HepG2 (cell line): Measurements from ENCODE around the gene UBE2C. TPM values are rescaled to one million over a fixed set of nuclear protein-coding genes. Genes with fewer than 3 reads are reported as not detected.

Source experiments
- CBX1 ChIP-seq: IDR thresholded peaks from one replicate; pipeline ENCODE4 v1.6.1; 2016; ENCODE audit warnings: antibody characterized with exemption, low read depth
- FOSL1 ChIP-seq: sonication (generic); formaldehyde crosslinking; IDR thresholded peaks from 2 replicates; pipeline ENCODE4 v1.9.0; 2021; ENCODE audit warnings: missing genetic modification reagents, borderline replicate concordance
- FOXA1 ChIP-seq, 2 experiments: fragments of 450-650 bp in 1 of 2; sonication (generic) in 1 of 2; formaldehyde crosslinking in 1 of 2; IDR thresholded peaks; 2 replicates each; pipeline versions ENCODE4 v1.4.0 to v1.6.1; 2016 to 2020; ENCODE audit warnings: missing genetic modification reagents in 1 of 2
- HNF4G ChIP-seq, 2 experiments: sonication (generic) in 1 of 2; formaldehyde crosslinking in 1 of 2; IDR thresholded peaks; 2 replicates each; pipeline versions ENCODE4 v1.4.0 to v1.6.1; 2011 to 2020; ENCODE audit warnings: borderline replicate concordance in 2 of 2, low read depth in 2 of 2, mild to moderate bottlenecking in 2 of 2, low read length in 1 of 2, missing genetic modification reagents in 1 of 2, moderate library complexity in 1 of 2
- KDM5A ChIP-seq: fragments of 200-600 bp; sonication (generic); IDR thresholded peaks from 2 replicates; pipeline ENCODE4 v1.7.0; 2018; ENCODE audit warnings: antibody characterized with exemption, mild to moderate bottlenecking, low read length, borderline replicate concordance
- KDM5B ChIP-seq: sonication (generic); formaldehyde crosslinking; IDR thresholded peaks from 2 replicates; pipeline ENCODE4 v1.4.0; 2020; ENCODE audit warnings: missing genetic modification reagents, mild to moderate bottlenecking, borderline replicate concordance
- KLF16 ChIP-seq, 2 experiments: sonication (generic) in 1 of 2; formaldehyde crosslinking in 1 of 2; IDR thresholded peaks; 2 replicates each; pipeline versions ENCODE4 v1.6.1 to v1.8.0; 2016 to 2023; ENCODE audit warnings: missing genetic modification reagents in 2 of 2, missing compliant biosample characterization in 1 of 2
- NFE2L1 ChIP-seq: sonication (generic); formaldehyde crosslinking; IDR thresholded peaks from 2 replicates; pipeline ENCODE4 v1.4.0; 2020; ENCODE audit warnings: missing genetic modification reagents, mild to moderate bottlenecking, borderline replicate concordance
- NFE2L2 ChIP-seq: fragments of 150-350 bp; IDR thresholded peaks from 2 replicates; pipeline ENCODE4 v1.6.1; 2014; ENCODE audit warnings: low read length
- PHF8 ChIP-seq: sonication (generic); formaldehyde crosslinking; IDR thresholded peaks from 2 replicates; pipeline ENCODE4 v1.5.0; 2020; ENCODE audit warnings: missing genetic modification reagents
- PRPF4 ChIP-seq: fragments of 200-400 bp; formaldehyde crosslinking; IDR thresholded peaks from 2 replicates; pipeline ENCODE4 v1.6.1; 2016; ENCODE audit warnings: low read length, low read depth; ENCODE audit not compliant: poor library complexity, severe bottlenecking
- SMAD3 ChIP-seq: sonication (generic); formaldehyde crosslinking; IDR thresholded peaks from 2 replicates; pipeline ENCODE4 v1.4.0; 2020; ENCODE audit warnings: missing genetic modification reagents
- SOX5 ChIP-seq: IDR thresholded peaks from 2 replicates; pipeline ENCODE4 v1.6.1; 2016; ENCODE audit warnings: borderline replicate concordance
- TEAD3 ChIP-seq: optimal IDR thresholded peaks from 2 replicates; pipeline ENCODE3; 2016; ENCODE audit warnings: borderline replicate concordance
- TOE1 ChIP-seq: sonication (generic); formaldehyde crosslinking; IDR thresholded peaks from 2 replicates; pipeline ENCODE4 v1.4.0; 2020; ENCODE audit warnings: mild to moderate bottlenecking, missing genetic modification reagents
- ZBTB20 ChIP-seq: sonication (generic); formaldehyde crosslinking; IDR thresholded peaks from 2 replicates; pipeline ENCODE4 v1.8.1; 2023; ENCODE audit warnings: missing genetic modification reagents, low read depth, mild to moderate bottlenecking, borderline replicate concordance
- ZNF34 ChIP-seq: sonication (generic); formaldehyde crosslinking; IDR thresholded peaks from 2 replicates; pipeline ENCODE4 v1.4.0; 2020; ENCODE audit warnings: mild to moderate bottlenecking, missing genetic modification reagents, borderline replicate concordance
- ZNF547 ChIP-seq: sonication (generic); formaldehyde crosslinking; IDR thresholded peaks from 2 replicates; pipeline ENCODE4 v1.5.1; 2020; ENCODE audit warnings: mild to moderate bottlenecking, missing genetic modification reagents
- ZNF577 ChIP-seq: sonication (generic); formaldehyde crosslinking; IDR thresholded peaks from 2 replicates; pipeline ENCODE4 v1.4.0; 2020; ENCODE audit warnings: mild to moderate bottlenecking, low read depth, missing genetic modification reagents, borderline replicate concordance
- ZNF775 ChIP-seq: sonication (generic); formaldehyde crosslinking; IDR thresholded peaks from 2 replicates; pipeline ENCODE4 v1.4.0; 2020; ENCODE audit warnings: missing genetic modification reagents, mild to moderate bottlenecking, moderate library complexity, borderline replicate concordance
- ZNF777 ChIP-seq: sonication (generic); formaldehyde crosslinking; IDR thresholded peaks from 2 replicates; pipeline ENCODE4 v1.4.0; 2020; ENCODE audit warnings: missing genetic modification reagents
- ZSCAN31 ChIP-seq: sonication (generic); formaldehyde crosslinking; IDR thresholded peaks from 2 replicates; pipeline ENCODE4 v1.5.0; 2020; ENCODE audit warnings: low read depth, mild to moderate bottlenecking, missing genetic modification reagents
- polyA plus RNA-seq, 8 experiments: library from polyadenylated mRNA; depleted of rRNA in 3 of 8; stranded (reverse) in 7 of 8; unstranded in 1 of 8; fragments of >200 nt; fragmentation: Illumina TruSeq in 4 of 8; extraction: Trizol in 4 of 8; gene quantifications; 2 replicates each; pipeline versions ENCODE4 v1.2.1 to v1.2.3, GENCODE V29; 2011 to 2016; ENCODE audit warnings: low read depth in 4 of 8, missing spikeins in 1 of 8, mixed read lengths in 1 of 8; ENCODE audit not compliant: insufficient read depth in 1 of 8
- total RNA-seq, 5 experiments: library from RNA; depleted of rRNA; stranded (reverse); fragments of >200 nt; fragmentation: Illumina TruSeq; extraction: Trizol; gene quantifications; 2 replicates each; pipeline ENCODE4 v1.2.3, GENCODE V29; 2016; ENCODE audit warnings: low read depth in 1 of 5
- TF ChIP-seq, protein P1 (sequence below): sonication (generic); formaldehyde crosslinking; IDR thresholded peaks from 2 replicates; pipeline ENCODE4 v1.4.0; 2020; ENCODE audit warnings: missing genetic modification reagents
- TF ChIP-seq, protein P2 (sequence below): sonication (generic); formaldehyde crosslinking; IDR thresholded peaks from 2 replicates; pipeline ENCODE4; 2020; ENCODE audit warnings: missing genetic modification reagents, mild to moderate bottlenecking, borderline replicate concordance
- TF ChIP-seq, protein P3 (sequence below): sonication (generic); formaldehyde crosslinking; IDR thresholded peaks from 2 replicates; pipeline ENCODE4 v1.5.0; 2020; ENCODE audit warnings: mild to moderate bottlenecking, missing genetic modification reagents, moderate library complexity
- TF ChIP-seq, protein P4 (sequence below): sonication (generic); formaldehyde crosslinking; conservative IDR thresholded peaks from 2 replicates; pipeline ENCODE4 v1.4.0; 2020; ENCODE audit warnings: missing genetic modification reagents

The UBE2C gene
- total and polyA plus RNA-seq, 2 of the 13 experiments (the other 11 are each of a cell fraction or from before 2014, with no cell fraction given) = 100 to 123 TPM

DNA sequence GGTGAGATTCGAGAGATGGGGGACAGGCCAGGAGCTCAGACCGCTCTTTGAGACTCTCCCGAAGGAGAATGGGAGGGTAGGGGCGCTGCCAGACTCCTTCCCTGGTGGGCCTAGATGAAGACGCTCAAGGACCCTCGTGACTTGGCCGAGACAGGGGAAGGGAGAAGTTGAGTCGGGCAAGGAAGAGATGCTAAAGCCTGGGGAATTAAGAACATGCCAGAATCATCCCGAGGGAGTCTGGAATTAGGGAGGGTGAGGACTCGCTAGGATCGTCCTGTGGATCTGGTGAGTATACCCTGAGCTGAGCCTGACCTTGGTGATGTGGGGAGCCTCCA lies 529 bp downstream of the UBE2C start (continued):
- TF ChIP-seq ZNF577 (CRISPR knock-in tag) (no peak), ZNF777 (CRISPR knock-in tag) (0 out of 2 replicates have a peak, but pooled peaks have one; percentile 7), PHF8 (CRISPR knock-in tag) (no peak), ZBTB20 (CRISPR knock-in tag) (no peak), FOSL1 (CRISPR knock-in tag) (no peak), NFE2L1 (CRISPR knock-in tag) (no peak), CBX1 (no peak), KDM5B (CRISPR knock-in tag) (no peak), ZSCAN31 (CRISPR knock-in tag) (no peak), ZNF775 (0 out of 2 replicates have a peak, but pooled peaks have one; percentile 74), NFE2L2 (no peak), SMAD3 (CRISPR knock-in tag) (no peak), PRPF4 (no peak), ZNF547 (CRISPR knock-in tag) (0 out of 2 replicates have a peak, but pooled peaks have one; percentile 28), FOXA1 (IDR thresholded peaks at IDR 0.05) (no peak), FOXA1 (CRISPR knock-in tag; IDR thresholded peaks at IDR 0.05) (no peak), TEAD3 (peak; percentile 6), HNF4G (IDR thresholded peaks at IDR 0.05; ENCODE audit: borderline replicate concordance, low read depth, low read length) (no peak), HNF4G (CRISPR knock-in tag; IDR thresholded peaks at IDR 0.05; ENCODE audit: borderline replicate concordance, low read depth) (no peak), TOE1 (CRISPR knock-in tag) (no peak), SOX5 (no peak), ZNF34 (CRISPR knock-in tag) (no peak), KDM5A (no peak), KLF16 (CRISPR knock-in tag; IDR thresholded peaks at IDR 0.05) (0 out of 4 replicates have a peak, but pooled peaks of 1 of the 2 experiments have one; percentile 7)
- TF ChIP-seq, protein P1, sequence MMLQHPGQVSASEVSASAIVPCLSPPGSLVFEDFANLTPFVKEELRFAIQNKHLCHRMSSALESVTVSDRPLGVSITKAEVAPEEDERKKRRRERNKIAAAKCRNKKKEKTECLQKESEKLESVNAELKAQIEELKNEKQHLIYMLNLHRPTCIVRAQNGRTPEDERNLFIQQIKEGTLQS (CRISPR knock-in tag) = 0 out of 2 replicates have a peak, but pooled peaks have one; percentile 6
- TF ChIP-seq, protein P2, sequence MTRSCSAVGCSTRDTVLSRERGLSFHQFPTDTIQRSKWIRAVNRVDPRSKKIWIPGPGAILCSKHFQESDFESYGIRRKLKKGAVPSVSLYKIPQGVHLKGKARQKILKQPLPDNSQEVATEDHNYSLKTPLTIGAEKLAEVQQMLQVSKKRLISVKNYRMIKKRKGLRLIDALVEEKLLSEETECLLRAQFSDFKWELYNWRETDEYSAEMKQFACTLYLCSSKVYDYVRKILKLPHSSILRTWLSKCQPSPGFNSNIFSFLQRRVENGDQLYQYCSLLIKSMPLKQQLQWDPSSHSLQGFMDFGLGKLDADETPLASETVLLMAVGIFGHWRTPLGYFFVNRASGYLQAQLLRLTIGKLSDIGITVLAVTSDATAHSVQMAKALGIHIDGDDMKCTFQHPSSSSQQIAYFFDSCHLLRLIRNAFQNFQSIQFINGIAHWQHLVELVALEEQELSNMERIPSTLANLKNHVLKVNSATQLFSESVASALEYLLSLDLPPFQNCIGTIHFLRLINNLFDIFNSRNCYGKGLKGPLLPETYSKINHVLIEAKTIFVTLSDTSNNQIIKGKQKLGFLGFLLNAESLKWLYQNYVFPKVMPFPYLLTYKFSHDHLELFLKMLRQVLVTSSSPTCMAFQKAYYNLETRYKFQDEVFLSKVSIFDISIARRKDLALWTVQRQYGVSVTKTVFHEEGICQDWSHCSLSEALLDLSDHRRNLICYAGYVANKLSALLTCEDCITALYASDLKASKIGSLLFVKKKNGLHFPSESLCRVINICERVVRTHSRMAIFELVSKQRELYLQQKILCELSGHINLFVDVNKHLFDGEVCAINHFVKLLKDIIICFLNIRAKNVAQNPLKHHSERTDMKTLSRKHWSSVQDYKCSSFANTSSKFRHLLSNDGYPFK (CRISPR knock-in tag) = 0 out of 2 replicates have a peak, but pooled peaks have one; percentile 2
- TF ChIP-seq, protein P3, sequence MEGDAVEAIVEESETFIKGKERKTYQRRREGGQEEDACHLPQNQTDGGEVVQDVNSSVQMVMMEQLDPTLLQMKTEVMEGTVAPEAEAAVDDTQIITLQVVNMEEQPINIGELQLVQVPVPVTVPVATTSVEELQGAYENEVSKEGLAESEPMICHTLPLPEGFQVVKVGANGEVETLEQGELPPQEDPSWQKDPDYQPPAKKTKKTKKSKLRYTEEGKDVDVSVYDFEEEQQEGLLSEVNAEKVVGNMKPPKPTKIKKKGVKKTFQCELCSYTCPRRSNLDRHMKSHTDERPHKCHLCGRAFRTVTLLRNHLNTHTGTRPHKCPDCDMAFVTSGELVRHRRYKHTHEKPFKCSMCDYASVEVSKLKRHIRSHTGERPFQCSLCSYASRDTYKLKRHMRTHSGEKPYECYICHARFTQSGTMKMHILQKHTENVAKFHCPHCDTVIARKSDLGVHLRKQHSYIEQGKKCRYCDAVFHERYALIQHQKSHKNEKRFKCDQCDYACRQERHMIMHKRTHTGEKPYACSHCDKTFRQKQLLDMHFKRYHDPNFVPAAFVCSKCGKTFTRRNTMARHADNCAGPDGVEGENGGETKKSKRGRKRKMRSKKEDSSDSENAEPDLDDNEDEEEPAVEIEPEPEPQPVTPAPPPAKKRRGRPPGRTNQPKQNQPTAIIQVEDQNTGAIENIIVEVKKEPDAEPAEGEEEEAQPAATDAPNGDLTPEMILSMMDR (CRISPR knock-in tag) = no peak
- TF ChIP-seq, protein P4, sequence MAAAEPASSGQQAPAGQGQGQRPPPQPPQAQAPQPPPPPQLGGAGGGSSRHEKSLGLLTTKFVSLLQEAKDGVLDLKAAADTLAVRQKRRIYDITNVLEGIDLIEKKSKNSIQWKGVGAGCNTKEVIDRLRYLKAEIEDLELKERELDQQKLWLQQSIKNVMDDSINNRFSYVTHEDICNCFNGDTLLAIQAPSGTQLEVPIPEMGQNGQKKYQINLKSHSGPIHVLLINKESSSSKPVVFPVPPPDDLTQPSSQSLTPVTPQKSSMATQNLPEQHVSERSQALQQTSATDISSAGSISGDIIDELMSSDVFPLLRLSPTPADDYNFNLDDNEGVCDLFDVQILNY (CRISPR knock-in tag) = no peak
